RWPE1 (cell line): ENCODE data around the gene MAGEH1.

Experiments
- CTCF ChIA-PET: fragments of 350-600 bp; sonication (Branson Sonifier 250); formaldehyde crosslinking; extraction: SDS; loops from one replicate; lab custom pipeline; 2021; lab: Yijun Ruan, JAX
- POLR2A ChIA-PET: fragments of 400-600 bp; formaldehyde crosslinking; extraction: SDS; loops from one replicate; lab custom pipeline; 2020; ENCODE audit warnings: antibody characterized with exemption; ENCODE audit not compliant: low non-redundant PET; lab: Yijun Ruan, JAX
- DNase-seq: peaks from one replicate; pipeline ENCODE4 v3.0.0; 2012; ENCODE audit warnings: low spot score
- H3K27ac ChIP-seq: fragments of 450-650 bp; 2 replicates; pipeline ENCODE4 v1.5.1; 2017
- TF ChIP-seq, protein P1 (sequence below): fragments of 450-650 bp; conservative IDR thresholded peaks from 2 replicates; pipeline ENCODE4 v1.5.1; 2017; ENCODE audit warnings: low read depth, mild to moderate bottlenecking

MAGEH1 gene

DNA sequence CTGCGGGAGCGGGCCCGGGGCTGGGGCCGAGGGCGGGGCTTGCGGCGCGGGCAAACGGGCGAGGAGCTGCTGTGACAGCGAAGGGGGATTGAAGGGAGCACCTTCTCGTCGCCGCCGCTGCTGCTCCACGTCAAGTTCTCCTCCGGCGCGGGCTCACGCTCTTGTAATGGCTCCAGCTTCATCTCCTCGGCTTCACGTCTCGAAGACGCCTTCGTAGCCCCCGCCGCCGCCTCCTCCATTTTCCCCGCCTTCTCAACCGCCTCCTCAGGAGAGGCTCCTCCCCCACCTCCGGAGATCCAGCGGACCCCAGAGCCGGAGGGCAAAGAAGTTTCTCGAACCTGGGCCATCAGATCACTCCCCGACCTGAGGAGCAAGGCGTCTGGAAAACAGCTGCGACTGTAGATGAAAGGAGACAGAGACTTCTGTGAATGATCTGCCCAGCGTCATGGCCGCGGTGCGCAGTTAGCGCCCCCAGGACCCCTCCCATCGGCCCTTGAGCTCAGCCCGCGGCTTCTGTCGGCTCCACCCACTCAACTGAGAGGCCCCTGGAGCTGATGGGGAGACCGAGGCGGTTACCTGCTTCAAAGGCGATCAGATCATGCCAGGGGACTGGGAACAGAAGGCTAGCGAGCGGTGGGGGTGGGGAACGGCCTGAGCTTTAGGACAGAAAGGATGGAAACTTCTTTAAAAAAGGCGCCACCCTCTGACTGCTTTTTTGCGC, 36.8 kb downstream of the MAGEH1 start:
- TF ChIP-seq, protein P1, sequence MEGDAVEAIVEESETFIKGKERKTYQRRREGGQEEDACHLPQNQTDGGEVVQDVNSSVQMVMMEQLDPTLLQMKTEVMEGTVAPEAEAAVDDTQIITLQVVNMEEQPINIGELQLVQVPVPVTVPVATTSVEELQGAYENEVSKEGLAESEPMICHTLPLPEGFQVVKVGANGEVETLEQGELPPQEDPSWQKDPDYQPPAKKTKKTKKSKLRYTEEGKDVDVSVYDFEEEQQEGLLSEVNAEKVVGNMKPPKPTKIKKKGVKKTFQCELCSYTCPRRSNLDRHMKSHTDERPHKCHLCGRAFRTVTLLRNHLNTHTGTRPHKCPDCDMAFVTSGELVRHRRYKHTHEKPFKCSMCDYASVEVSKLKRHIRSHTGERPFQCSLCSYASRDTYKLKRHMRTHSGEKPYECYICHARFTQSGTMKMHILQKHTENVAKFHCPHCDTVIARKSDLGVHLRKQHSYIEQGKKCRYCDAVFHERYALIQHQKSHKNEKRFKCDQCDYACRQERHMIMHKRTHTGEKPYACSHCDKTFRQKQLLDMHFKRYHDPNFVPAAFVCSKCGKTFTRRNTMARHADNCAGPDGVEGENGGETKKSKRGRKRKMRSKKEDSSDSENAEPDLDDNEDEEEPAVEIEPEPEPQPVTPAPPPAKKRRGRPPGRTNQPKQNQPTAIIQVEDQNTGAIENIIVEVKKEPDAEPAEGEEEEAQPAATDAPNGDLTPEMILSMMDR = no peak
- peak; percentile 5 for DNase-seq
- POLR2A ChIA-PET = no interaction called here
- peak overlapping the region; percentile 76 for H3K27ac ChIP-seq
- CTCF ChIA-PET = interaction anchor here (0.6 kb wide), 2 partner anchors 354 to 1362 kb away, joined by 3 to 6 read pairs; no protein-coding TSS in a partner anchor

DNA sequence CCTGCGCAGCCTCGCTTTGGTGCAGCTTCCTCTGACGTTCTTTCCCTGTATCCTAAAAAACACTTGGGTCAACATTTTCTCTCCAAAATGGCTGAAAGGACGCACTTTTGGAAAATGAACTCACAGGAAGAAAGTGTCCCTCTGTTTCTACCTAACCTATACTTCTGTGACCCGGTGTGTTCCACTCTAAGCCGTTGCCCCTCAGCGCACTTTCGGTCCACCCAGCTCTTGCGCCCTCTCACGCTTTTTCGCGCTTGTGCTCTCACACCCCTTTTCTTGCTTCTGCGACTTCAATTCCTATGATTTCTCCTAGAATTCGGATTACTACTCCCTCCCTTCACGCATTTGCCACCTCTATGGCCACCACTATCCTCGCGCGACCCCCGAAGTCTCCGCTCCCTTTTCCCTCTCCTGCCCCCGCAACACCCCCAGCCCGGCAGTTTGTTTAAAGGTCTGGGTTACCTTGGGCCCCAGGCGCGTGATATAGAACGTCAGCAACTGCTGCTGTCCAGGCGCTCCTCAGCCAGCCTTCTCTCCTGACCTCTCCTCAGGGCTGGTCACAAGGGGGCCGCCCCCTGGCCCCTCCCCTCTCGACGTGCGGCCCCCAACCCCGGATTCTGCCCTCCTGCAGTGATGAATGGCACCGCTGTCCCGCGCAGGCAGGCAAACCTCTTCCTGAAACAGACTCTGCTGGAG, 37.5 kb downstream of the MAGEH1 start, which contains the start of gene USP51:
Gene USP51, minus strand, starts transcription at position 535 of the 696 bp plus-strand sequence. CDS start 909 bp downstream, outside the sequence.
- TF ChIP-seq, protein P1 = 0 out of 2 replicates have a peak, but pooled peaks have one; percentile 10
- ChIA-PET POLR2A (no interaction called here), CTCF (interaction anchor here (0.6 kb wide), 1 partner anchor 1362 kb away, joined by 6 read pairs; no protein-coding TSS in a partner anchor)
- peak within 1 kb of the TSS; percentile 76 for H3K27ac ChIP-seq
- no peak for DNase-seq

DNA sequence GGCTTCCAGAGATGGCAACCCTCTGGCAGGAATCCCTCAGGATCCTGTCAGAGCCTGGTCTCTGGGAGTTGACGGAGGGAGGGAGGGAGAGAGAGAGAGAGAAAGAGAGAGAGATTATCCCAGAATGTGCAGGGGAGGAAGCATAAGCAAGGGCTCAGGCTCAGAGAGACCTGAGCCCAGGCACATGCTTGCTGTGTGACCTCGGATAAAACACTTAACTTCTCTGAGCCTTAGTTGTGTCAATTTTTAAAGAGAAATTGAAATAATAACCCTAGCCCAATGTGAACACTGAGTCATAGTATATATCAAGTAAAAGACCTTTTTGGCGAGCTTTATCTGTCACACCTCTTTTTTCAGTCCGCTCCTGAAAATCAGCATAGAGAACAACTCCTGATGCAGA, 38.2 kb downstream of the MAGEH1 start:
- no peak for DNase-seq
- POLR2A ChIA-PET = no interaction called here
- TF ChIP-seq, protein P1 = no peak
- H3K27ac ChIP-seq = no peak overlapping the region; the same call in 1 of the 2 replicates
- CTCF ChIA-PET = no interaction called here

DNA sequence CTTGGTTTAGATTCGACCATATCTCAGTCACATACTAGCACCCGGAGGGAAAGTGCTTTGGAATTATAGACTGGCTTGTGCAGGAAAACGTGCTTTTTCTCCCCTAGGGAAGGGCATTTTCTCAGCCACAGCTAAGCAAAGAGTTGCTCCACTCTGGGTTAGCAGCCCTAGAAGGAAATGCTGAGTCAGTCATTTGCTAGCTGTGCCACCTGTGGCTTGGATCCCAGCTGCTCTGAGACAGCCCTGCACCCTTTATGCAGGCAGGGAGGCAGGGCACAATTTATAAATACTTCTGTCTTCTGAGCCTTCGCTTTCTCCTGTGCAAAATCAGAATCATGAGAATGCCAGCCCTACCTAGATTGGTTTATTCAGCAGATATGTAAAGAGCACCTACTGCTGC, 39.0 kb downstream of the MAGEH1 start:
- ChIA-PET POLR2A (no interaction called here), CTCF (no interaction called here)
- TF ChIP-seq, protein P1 = no peak
- no peak for DNase-seq
- H3K27ac ChIP-seq = no peak overlapping the region
